Stimulated activated CD8-positive, alpha-beta memory T cell treated with anti-CD3 and anti-CD28 coated beads, Interleukin-15, amount 100 ng/mL, for 4 hours (primary cell): ENCODE results near the gene TRIP11.
"Not testable (repeated sequence)": the region's sequence is repeated elsewhere in the genome, so short reads cannot be mapped to it uniquely, and the experiment has no call there.

Source experiments
- DNase-seq, 2 donors: peaks; one replicate each; pipeline ENCODE4 v3.0.0-alpha.2; 2020; ENCODE audit warnings: low read depth in 2 of 2

The TRIP11 gene

GRCh38 chr14:92039719-92040430 lies at the start of gene TRIP11:
TSS of gene TRIP11 (minus strand) at chr14:92040059. CDS start at chr14:92039685, 374 bp downstream.
- DNase-seq, result peak; percentile 89

- no peak for DNase-seq
These were observed 48.6 kb upstream of the TRIP11 start for GRCh38 chr14:92088494-92088893.

- no peak for DNase-seq
These were observed 34.7 kb upstream of the TRIP11 start for GRCh38 chr14:92074555-92074954.

GRCh38 chr14:92058006-92058917 lies 18.4 kb upstream of the TRIP11 start:
- no peak for DNase-seq

GRCh38 chr14:92049781-92050180 lies 9.9 kb upstream of the TRIP11 start:
- no peak for DNase-seq

GRCh38 chr14:92049221-92049620 lies 9.4 kb upstream of the TRIP11 start:
- DNase-seq, result not testable (repeated sequence)

GRCh38 chr14:92045904-92046303 lies 6.0 kb upstream of the TRIP11 start:
- not testable (repeated sequence) for DNase-seq

- DNase-seq, result not testable (repeated sequence)
These were observed 1.9 kb upstream of the TRIP11 start for GRCh38 chr14:92041766-92042165.

GRCh38 chr14:92041203-92041602 lies 1.3 kb upstream of the TRIP11 start:
- DNase-seq, result no peak

GRCh38 chr14:92040431-92041051 lies 682 bp upstream of the TRIP11 start:
- no peak for DNase-seq

- DNase-seq, result no peak
These were observed 668 bp downstream of the TRIP11 start for GRCh38 chr14:92039063-92039718.

- DNase-seq, result no peak
These were observed 1.9 kb downstream of the TRIP11 start for GRCh38 chr14:92037989-92038388.

- DNase-seq, result no peak
These were observed 4.0 kb downstream of the TRIP11 start for GRCh38 chr14:92035890-92036289.

- DNase-seq, result no peak
These were observed 5.8 kb downstream of the TRIP11 start for GRCh38 chr14:92033906-92034687.

- DNase-seq, result no peak
These were observed 6.4 kb downstream of the TRIP11 start for GRCh38 chr14:92033433-92033832.

GRCh38 chr14:92026548-92027190 lies 13.2 kb downstream of the TRIP11 start:
- DNase-seq, result no peak

- DNase-seq, result no peak
These were observed 17.8 kb downstream of the TRIP11 start for GRCh38 chr14:92022036-92022435.

- DNase-seq, result no peak
These were observed 18.3 kb downstream of the TRIP11 start for GRCh38 chr14:92021523-92021922.

- no peak for DNase-seq
These were observed 25.8 kb downstream of the TRIP11 start for GRCh38 chr14:92014040-92014439.

- DNase-seq, result no peak
These were observed 27.6 kb downstream of the TRIP11 start for GRCh38 chr14:92012121-92012748.
